Stimulated activated naive CD4-positive, alpha-beta T cell treated with Interleukin-2 at 50 U/mL for 16 hours (primary cell): ENCODE measurements around the gene NDUFB8.
A peak's percentile ranks its signal among the peaks of the same experiment; 100 is the strongest.

ENCODE experiments used
- DNase-seq: peaks from one replicate; lab custom pipeline; 2025; lab: John Stamatoyannopoulos, UW

NDUFB8 gene

DNA sequence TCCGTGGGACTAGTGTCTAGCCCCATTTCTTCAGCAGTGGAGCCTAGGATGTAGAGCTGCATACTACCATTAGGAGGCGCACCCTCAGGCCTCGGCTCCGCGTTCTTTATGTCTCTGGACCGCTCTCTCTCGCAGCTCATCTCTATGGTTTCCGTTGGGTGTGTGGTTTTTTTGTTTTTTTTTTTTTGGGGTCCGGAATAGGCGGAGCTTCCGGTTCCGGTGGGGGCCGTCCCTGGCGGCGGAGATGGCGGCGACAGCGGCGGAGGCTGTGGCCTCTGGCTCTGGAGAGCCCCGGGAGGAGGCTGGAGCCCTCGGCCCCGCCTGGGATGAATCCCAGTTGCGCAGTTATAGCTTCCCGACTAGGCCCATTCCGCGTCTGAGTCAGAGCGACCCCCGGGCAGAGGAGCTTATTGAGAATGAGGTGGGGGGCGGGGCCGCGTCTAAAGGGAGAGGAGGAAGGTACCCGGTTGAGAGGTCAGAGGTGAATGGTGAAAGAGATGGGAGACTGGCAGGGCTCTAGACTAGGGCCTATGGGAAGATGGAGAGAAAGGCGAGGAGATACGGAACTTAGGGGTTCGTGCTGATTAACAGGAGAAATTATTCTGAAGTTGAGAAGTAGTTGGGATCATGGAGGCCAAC, 6.2 kb upstream of the NDUFB8 start, which contains the start of gene HIF1AN:
TSS of gene HIF1AN (plus strand) at position 229 of the 639 bp plus-strand sequence. CDS start at position 245, 16 bp downstream.
- peak; percentile 89 for DNase-seq

DNA sequence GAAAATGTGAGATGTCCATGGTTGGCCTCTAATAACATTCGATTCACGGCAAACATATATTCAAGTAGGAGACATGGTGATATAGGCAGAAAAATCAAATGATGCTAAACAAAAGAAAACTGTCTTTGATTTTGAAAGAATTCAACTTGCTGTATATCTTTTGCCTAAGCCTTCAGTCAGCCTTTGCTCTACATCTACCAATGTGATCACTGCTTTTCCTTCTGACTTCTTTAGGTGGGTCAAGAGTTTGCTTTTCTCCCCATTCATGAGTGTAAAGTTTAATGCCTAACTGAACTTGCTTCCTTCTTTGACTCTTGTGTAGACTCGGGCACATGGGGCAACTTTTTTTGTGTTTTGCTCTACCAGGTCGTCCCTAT, 5.7 kb upstream of the NDUFB8 start:
- no peak for DNase-seq

DNA sequence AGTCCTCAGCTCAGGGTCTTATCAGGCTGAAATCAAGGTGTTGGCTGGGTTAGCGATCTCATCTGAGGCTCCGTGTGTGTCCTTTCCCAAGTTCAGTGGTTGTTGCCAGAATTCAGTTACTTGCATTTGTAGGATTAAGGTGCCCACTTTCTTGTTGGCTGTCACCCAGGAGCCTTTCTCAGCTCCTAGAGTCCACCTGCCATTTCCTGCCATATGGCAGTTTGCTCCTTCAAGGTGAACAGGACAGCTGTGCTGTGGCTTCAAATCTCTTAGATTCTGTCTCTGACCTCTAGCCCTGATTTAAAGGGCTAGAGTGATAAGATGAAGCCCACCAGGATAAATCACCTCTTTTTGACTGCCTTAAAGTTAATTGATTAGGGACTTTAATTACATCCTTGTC, 5.1 kb upstream of the NDUFB8 start:
- no peak for DNase-seq

DNA sequence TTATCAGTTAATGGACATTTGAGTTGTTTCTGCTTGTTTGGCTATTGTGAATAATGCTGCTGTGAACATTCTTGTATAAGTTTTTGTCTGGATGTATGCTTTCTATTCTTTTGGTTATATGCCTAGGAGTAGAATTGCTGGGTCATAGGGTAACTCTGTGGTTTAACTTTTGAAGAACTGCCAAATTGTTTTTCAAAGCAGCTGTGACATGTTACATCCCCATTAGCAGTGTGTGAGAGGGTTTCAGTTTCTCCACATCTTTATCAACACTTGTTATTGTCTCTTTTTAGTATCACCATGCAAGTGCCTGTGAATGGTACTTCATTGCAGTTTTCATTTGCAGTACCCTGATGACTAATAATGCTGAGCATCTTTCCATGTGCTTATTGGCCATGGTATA, 2.1 kb upstream of the NDUFB8 start:
- no peak for DNase-seq

DNA sequence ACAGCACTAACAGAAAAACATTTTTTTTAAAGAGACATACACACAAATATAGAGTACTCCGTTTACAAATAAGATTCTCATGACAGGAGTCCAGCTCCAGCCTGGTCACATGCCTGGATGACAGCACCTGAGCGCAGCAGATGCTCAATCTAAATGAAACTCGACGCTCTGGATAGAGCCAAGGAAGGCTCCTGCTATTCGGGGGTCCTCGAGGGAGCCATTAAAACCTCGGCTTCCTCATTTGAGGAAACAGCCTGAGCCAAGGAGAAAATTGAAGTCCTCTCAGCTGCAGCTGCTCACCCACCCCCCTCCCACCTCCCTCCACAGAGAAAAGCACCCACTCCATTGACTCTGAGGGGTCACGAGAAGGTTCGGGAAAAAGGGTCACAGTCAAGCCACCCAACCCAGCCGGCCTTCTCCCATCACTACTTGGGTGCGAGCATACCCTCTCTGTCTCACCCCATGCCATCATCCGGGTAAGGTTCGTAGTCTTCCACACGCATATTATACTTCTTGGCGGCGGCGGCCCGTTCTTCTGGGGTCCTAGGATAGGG, 673 bp downstream of the NDUFB8 start:
- DNase-seq, result no peak

DNA sequence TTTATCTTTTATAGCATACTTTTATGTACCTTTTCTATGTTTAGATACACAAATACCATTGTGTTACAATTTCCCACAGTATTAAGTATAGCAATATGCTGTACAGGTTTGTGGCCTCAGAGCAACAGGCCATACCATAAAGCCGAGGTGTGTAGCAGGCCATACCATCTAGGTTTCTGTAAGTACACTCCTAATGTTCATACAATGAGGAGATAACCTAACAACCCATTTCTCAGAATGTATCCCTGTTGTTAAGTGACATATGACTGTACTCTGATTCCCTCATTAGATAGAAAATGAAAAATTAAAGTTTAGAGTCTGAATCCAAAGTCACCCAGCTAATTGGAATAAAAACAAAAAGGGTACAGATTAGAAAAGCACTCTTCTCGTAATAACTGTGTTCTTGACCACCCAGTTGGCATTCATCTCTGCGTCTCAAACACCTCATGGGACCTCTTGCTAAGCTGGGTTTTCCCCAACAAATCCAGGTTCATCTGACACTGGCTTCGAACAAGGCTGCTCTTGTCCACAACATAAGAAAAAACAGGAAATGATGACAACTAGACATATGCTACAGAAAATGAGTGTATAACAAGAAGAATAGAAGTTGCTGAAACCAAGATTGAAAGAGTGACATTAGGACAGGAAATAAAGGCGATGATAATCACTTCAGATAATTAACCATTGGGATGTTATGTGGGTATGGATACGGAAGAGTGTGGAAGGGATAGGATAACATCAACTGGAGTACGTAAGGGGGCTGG, 1.4 kb downstream of the NDUFB8 start:
- no peak for DNase-seq

DNA sequence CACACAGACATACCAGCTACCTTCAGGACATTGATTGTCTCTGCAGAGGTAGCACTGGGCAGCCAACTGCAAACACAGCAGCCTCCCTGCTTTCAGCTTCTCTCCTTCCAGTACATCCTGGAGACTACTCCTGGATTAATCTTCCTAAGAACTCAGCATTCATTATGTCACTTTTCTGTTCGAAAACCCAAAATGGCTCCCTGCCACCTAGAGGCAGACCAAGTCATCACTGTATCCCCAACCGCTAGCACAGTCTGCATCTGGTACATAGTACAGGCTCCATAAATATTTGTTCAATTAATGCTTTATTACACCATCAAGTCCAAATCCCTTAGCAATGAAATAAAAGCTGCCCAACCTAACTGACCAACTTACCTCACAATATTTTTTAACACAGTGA, 5.0 kb downstream of the NDUFB8 start:
- no peak for DNase-seq

DNA sequence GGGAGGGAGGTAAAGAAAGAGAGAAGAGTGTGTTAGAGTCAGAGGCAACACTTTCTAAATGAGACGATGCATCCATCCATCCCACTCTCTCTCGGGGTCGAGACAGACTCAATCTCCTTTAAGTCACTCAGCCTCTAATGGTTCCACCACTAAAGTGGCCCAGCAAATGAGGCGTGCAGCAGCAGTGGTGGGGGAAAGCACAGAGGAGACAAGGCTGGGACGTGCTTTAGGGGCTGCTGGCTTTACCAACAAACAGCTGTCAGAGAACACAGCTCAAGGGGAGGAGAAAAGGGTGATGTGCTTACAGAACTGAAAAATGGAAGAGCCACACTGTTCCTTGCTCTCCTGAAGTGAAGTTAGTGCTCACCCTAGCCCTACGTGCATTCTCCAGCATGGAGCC, 5.5 kb downstream of the NDUFB8 start:
- DNase-seq, result no peak

DNA sequence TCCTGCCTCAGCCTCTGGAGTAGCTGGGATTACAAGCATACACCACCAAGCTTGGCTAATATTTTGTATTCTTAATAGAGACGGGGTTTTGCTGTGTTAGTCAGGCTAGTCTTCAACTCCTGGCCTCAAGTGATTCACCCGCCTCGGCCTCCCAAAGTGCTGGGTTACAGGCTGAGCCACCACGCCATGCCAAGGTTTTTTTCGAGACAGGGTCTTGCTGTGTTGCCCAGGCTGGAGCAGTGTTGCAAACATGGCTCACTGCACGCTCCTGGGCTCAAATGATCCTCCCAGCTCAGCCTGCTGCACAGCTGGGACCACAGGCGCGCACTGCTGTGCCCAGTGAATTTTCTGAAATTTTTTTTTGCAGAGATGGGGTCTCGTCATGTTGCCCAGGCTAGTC, 6.7 kb downstream of the NDUFB8 start:
- no peak for DNase-seq

DNA sequence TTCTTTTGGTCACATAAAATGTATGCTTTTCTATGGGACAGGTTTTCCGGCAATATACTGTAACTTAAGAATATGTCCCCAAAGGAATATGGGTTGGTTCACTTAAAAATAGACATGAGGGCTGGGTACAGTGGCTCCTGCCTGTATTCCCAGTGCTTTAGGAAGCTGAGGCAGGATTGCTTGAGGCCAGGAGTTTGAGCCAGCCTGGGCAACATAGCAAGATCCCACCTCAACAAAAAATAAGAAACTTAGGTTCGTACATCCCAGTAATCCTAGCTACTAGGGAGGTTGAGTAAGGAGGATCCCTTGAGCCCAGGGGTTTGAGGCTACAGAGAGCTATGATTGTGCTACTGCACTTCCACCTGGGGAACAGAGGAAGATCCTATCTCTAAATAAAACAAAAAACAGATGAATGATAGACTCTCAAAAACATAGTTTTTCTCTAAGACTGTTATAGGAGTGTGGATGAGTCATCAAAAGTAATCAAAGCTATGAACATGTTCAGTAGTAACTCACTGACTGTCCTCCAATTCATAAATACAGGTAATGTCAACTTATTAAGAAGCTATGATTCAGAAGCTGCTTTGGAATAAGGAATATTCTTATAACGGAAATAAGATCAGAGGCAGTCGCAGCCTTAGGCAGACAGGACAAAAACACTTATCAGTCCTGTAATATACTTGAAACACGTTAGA, 7.4 kb downstream of the NDUFB8 start:
- no peak for DNase-seq

DNA sequence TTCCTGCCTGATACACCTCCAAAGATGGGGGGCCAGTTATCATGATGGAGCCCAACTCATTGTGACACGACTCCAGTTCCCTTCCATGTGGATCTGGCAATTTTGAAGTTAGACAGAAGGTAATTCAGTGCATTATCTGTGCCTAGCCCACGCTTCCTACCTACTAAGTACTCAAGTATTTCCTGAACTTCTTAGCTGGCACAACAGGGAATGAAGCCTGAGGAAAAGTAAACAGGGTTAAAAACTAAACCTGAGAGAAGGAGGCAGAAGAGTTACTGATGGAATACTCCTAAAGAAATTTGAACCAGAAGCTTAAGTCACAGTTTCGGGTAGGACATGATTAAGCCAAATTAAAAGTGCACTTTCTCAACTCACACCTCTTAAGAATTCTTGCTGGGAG, 8.9 kb downstream of the NDUFB8 start:
- no peak for DNase-seq

DNA sequence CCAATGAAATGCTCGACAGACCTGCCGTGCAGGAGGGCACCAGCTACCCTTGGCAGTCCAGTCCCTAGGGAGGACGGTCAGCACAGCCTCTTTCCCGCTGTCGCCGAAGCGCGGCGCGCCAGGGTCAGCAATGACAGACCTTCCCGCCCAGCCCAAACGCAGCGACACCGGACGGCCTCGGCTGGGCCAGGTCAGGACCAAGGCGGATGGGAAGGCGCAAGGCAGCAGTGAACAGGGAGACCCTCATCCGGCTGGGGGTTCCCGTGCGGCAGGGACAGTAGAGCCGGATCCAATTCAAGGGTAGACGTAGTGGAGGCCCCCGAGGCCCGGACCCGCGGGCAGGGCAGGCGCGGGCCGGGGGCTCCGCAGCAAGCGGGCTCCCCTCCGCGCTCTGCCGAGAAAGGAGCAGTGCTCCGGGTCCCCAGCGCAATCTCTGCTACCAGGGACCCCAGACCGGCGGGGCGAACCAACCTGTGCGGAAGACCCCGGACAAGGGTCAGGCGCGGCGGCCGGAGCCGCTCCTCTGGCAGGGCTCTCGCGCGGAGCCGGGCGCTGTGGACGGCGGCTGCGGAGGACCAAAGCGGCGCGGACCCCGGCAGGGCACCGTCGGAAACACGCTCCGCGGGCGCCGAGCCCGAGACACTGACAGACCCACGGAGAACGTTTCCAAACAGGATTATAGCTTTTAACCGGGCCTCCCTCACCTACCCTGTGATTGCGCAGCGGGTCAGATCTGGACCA, 10.2 kb downstream of the NDUFB8 start, which contains the start of gene SEC31B:
TSS of gene SEC31B (minus strand) at position 551 of the 741 bp plus-strand sequence. CDS start 2,909 bp downstream, outside the sequence.
- DNase-seq, result no peak

DNA sequence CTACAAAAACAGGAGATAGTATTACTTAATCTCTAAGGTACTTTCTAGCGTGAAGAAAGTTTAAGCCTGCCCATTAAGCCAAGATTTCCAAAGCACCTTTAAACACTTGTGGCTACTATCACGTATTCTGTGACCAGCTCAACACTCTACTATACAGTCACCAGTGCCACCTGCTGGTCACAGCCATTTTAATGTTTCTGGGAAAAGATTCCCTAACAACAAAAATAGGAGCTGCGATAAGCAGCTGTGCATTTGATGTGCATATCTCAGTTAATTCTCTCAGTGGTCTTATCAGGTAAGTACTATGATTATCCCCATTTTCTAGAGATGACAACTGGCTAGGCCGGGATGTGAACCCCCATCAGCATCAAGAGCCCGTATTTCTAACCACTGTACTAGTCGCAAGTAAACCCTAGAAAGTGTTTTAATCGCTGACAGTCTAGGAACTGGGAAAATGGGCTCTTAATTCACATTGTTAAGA, 10.9 kb downstream of the NDUFB8 start:
- peak; percentile 35 for DNase-seq

DNA sequence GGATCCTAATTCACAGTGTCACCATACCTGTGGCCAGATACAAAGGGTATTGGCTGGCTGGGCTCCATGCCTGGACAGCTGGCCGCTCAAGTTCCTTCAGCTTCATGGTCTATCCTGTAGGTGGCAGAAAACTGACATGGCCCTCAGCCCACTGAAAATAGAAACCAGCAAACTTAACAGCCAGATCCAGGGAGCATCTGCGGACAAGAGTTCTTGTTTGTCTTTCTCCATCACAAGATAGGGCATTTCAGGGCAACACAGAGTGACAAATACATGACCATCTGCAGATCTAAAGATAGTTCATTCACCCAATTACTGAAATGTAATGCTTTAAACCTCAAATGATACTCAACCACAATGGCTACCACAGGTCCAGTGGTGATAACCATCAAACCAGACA, 12.8 kb downstream of the NDUFB8 start:
- DNase-seq, result no peak

DNA sequence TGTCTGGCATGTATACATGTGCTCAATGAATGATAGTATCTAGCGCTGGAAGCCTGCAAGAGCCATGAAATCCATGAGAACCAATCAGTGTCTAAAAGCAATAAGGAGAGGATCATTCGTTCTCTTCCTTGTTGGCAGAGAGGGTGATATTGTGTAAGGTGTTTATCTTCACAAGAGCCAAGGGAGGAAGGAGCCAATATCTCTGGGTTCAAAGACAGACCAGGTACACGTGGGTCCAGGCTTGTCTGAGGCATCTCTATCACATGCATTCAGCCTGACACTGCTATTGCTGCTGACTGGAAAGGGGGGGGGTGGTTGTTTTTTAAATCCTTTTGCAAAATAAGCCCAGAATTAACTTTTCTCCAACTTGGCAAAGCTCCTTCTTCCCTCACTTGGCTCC, 14.1 kb downstream of the NDUFB8 start:
- no peak for DNase-seq

DNA sequence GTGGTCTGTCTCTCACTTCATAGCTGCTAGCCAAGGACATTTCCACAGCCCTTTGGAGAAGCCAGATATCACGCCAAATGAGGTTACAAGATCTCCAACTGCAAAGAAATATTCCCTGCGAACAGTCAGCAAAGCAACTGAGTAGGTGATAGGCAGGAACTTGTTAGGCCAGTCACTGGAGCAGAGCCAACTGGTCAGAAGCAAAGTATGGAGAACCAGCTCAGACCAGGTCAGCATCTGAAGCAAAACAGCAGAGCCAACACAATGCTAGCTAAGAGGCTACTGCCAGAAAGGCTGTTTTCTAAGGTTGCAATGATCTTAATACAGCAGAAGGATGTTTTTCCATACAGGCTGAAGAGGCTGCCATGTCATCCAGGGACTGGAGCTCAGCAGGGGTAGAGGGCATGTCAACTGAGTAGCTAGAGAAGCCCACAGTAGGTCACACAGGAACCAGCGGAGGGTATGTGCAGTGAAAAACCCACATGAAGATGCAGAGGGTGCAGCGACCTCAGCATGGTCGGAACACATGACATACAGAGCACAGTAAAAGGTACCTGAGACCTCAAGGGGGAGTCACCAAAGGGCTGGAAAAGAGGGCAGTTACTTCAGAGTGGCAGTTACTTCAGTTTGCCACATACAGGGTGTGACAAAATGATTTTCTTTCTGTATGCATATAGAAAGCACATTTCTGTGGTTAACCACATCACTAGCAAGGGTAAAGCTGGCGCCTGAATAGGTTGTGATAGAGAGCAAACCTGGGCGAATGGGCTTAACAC, 18.9 kb downstream of the NDUFB8 start:
- DNase-seq, result peak; percentile 56

DNA sequence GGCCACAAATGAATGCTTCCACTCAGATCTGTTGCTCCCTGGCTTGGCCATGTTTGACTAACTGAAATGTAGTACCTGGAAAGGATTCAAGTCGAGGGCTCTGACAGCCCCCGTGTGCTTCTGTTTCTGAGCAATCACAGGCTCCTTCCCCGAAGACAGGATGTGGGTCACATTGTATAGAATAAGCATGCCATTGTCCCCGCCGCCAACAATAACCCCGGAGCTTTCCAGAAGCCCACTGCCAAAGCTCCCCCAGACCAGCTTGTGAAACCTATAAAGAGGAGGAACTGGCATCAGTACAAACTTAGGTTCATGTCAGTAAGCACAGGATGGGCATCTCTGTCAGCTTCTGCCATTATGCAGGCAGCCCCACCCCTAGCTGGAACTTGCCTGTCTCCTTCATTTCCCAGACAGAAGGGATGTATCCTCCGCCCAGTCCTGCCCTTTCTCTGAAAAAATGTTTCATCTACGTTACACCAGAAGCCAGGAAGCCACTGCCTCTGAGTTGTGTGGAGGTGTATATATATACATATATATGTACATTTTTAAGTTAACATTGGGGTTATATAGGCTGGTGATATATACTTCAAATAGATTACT, 20.3 kb downstream of the NDUFB8 start:
- DNase-seq, result peak; percentile 28

DNA sequence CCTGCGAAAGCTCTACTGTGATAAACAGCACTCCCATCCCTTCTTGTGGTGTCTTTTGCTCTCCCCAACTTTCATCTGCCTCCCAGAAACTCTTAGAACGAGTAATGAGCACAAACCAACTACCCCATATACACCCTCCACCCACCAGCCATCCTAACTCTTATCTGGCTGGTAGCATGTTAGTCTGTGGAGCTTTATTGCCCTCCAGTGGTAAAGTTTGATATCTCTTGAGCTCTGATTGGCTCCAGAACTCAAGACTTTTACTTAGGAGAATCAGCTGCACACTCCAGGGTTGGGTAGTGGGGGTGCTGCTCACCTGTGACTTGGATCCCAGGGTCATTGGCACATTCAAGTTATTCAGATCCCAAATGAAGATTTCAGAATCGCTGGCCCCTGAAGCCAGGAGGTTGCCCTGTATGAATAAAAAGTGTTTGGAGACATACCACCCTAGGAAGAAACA, 20.9 kb downstream of the NDUFB8 start:
- DNase-seq, result peak; percentile 15

DNA sequence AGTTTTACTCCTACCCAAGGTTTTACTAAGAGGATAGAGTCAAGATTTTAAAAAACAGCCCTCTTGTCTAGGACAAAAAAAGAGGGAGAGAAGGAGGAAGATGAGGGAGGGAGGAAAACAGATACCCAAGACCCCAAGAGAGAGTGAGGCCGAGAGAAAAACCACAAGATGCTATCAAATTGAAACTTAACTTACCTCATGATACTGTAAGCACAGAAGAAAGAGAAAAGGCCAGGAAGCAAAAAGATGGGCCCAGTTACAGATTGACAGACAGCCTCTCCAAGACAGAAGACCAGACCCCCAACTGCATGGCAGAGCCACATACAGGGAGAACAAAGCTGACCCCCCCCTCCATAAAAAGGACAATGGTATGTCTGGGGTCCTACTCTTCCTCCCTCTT, 21.4 kb downstream of the NDUFB8 start:
- DNase-seq, result no peak

DNA sequence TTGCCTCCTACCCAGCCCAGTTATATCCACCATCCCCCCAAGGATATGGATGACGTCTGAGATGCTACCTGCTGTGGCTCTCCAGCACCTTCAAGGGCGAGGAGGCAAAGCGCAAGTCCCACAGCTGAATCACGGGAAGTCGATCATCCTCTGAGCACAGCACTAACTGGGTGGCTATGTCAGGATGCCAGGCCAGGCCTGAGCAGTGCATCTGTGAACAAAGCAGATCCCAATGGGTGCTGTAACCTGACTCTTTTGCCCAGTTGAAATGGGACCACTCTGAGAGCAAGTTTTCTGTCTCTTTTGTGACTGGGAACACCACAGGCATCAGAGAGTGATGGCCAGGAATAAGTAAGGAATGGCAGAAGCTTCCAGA, 22.3 kb downstream of the NDUFB8 start:
- DNase-seq, result no peak
